ENCODE measurements around the gene MT2A.
"Not testable (repeated sequence)": the region's sequence is repeated elsewhere in the genome, so short reads cannot be mapped to it uniquely, and the experiment has no call there.

MT2A gene

DNA sequence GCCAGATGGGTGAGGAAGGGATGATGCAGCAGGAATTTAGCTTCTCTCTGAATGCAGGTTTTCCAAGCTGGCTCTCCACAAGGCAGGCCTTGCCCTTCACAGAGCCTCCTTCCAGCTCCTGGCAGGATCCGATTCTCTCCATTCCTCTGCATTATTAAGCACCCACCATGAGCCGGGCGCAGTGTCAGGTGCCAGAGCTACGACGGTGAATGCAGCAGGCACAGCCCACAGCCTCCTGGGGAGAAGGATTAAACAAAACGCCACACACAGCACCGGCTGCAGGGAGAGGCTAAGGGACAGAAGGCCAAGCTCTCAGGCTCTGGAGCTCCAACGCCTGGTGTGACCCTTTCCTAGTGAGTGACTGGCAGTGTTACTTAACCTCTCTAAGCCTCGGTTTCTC is 7.1 kb upstream of the MT2A start:
- no peak for DNase-seq

DNA sequence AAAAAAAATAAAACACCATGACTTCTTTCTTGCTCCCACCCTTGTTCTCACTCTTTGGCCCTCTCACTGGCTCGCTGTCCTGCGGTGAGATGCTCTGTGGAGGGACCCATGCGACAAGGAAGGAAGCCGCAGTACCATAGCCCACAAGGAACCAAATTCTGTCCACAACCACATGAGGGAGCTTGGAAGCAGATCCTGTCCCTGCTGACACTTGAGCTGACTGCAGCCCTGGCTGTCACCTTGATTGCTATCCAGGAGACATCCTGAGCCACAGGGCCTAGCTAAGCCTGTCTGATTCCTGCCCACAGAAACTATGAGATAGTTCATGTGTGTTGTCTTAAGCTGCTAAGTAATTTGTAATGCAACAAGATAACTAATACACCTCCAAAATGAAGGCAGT is 4.8 kb upstream of the MT2A start:
- no peak for DNase-seq

DNA sequence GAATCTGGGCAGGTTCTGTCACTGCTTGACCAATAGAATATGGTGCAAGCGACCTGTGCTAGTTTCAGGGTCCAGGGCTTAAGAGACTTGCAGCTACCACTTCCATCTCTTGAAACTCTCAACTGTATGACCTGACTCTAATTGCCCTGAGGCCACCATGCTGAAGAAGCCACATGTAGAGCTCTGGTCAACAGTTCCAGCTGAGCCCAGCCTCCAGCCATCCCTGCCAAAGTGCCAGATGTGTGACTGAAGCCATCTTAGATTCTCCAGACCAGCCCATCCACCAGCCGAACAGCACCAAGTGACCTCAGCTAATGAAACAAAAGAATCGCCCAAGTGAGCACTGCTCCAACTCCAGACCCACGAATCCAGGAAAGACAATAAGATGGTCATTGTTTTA is 3.4 kb upstream of the MT2A start:
- no peak for DNase-seq

DNA sequence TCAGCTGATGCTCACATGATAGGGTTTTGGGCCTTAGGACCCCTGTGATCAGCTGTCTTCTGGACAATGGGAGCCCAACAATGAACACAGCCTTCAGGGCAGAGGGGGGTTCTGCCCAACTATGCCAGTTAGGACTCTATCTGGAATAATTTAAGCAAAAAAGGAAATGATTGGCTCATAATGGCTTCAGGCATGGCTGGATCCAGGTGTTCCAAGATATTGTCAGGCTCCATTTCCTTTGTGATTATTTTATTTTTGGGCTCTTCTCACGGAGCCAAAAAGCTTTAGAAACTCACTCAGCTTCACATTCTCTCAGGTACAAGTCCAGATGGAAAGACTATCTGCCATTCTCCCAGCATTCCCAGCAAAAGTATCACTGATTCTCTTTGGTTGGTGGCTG is 2.9 kb upstream of the MT2A start:
- DNase-seq, result no peak

DNA sequence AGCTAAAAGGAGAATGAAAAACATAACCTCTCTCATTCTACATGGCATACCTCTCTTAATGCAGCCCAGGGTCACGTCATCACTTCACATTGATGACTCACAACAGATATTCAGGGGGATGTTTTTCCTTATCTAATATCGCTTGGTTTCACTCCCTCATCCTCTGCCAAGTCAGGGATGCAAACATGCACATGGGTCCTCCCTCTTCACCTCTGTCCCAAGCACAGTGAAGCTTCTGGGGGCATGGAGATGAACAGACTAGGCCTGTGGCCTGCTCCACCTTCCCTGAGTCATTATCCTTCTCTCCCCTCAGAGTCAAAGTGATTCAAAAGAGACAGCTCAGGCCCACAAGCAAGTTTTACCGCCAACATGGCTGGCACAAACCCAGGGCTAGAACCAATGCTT is 2.3 kb upstream of the MT2A start:
- DNase-seq, result no peak

DNA sequence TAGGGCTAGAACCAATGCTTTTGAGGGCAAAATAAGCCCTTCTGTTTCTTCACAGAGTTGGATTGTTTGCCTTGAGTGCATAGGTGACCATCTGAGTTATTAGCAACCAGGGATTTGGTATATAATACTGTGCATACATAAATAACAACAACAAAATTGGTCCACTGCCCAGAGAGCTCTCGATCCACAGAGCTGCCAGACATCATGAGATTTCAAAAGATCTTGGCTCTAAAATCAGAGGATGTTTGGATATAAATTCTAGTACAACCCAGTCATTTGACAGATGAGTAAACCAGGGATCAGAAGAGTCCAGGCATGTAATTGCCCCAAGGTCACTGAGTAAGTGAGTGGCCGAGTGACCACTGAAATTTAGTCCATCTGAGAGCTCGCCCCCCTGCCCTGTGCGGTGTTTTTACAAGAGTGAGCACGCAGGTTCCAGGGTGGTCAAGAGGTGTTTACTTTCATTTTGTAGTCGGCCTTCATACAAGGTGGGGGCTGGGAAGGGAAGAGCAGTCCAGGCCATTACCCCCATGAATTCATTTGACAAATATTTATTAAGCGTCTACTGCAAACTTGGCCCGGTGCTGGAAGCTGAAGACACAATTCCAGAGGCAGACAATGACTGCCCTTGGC is 1.8 kb upstream of the MT2A start:
- no peak for DNase-seq

DNA sequence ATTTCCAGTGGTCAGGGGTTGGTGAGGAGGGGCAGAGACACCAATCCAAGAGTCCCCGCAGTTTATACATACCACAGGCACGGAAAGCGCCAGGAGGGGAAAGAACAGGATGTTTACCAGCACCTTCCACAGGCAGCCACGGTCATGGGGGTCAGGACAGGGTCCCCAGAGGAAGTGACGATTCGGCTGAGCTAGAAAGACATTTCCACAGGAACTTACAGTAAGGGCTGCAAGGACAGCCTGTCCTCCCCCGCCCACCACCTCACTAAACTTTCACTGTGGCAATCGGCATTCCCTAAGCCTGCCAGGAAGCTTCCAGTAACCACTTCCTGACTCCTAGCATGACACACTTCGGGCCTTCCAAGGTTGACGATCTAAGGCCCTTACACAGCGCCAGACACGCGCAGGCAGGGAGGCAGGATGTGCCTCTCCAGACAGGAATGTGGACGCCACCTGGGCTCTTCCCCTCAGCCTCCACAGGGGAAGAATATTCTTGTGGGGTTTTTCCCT is 1.2 kb upstream of the MT2A start:
- peak; percentile 86 for DNase-seq

DNA sequence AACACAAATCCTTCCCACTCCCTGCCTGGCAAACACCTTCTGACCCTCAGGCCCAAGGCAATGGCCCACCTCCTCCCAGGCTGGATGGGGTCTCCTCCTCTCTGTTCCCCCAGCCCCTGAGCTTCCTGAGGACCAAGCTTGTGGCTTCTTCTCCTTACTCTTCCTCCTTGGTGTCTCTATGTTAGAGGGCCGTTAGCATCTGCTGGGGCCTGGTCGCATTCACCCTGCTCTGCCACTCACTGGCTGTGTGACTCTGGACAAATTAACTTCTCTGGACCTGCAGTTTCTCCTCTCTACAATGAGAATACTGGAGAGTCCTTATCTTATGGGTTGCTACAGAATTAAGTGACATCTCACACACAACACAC is 725 bp upstream of the MT2A start:
- no peak for DNase-seq

DNA sequence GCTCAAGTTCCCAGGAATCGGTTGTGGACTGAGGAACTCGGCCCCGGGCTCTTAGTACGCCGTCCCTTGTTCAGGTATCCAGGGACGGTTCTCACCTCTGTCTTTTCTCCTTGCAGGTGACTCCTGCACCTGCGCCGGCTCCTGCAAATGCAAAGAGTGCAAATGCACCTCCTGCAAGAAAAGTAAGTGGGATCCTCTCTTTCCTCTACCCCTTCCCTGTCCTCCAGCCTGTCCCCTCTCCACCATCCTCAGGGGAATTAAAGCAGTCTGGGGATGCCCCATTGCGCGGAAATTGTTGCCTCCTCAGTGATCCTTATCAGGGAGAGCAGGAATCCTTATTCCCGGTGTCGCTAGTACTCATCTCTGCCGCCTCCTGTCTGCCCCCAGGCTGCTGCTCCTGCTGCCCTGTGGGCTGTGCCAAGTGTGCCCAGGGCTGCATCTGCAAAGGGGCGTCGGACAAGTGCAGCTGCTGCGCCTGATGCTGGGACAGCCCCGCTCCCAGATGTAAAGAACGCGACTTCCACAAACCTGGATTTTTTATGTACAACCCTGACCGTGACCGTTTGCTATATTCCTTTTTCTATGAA is 585 bp downstream of the MT2A start:
- no peak for DNase-seq

DNA sequence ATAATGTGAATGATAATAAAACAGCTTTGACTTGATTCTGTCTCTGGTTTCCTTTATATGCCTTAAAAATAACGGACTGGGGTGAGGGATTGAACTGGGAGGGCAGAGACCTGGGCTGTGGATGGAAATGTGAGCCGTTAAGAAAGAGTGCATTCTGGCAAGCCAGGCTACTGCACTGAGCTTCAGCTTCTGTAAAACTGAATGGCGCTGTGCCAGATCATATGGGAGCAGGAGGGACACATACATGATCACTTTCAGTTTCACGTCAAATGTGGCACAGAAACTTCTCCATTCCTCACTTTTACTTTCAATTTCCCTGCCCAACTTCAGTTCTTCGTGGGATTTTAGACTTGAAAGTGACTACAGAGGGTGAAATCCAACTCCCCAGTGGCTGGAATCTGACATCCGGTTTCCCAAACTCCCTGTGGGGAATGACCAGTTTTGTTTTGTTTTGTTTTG is 1.1 kb downstream of the MT2A start:
- DNase-seq, result peak; percentile 47

DNA sequence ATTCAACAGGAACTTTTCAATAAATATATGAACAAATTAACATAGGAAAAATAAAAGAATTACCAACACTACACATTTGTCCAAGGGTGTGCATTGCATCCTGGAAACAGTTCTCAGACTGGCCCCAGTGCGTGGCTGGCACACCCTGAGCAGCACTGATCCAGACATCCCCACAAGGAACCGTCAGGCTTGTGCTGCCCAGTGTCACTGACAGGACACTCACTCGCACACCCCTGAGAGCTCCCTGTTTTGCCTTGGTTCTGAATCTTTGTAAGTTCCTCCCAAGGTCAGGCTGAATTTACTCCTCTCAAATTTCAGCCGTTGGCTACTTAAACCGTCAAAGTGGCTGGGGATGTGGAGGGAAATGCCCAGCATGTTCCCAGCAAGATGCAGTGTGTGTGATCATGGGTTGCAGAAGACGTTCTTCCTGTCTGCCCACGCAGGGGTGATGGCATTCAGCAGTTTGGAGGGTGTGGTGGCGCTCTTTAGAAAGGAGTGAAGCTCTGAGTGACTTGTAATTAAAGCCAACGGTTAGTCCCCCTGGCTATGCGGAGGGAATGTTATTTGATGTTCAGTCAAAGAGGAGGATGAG is 1.7 kb downstream of the MT2A start:
- DNase-seq, result peak; percentile 74

DNA sequence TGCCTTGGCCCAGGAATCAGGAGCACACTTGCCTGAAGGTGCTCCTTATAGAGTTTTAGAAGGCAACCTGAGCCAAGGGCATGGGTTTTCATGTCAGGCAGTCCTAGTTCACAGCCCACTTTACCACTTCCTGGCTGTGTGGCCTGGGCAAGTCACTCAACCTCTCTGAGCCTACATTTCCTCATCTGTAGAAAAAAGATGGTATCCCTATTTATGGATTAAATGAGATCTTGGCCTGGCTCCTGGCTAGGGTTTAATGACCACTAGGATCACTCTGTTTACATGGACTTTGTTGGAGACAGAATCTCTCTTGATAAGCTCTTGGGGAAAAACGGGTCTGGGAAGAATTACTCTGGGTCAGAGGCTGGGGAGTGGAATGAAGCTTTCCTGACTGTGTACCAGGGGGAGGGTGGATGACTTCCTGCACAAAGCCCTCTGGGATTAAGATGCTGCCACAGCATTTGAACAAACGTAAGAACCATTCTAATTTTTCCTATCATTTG is 2.3 kb downstream of the MT2A start:
- no peak for DNase-seq

DNA sequence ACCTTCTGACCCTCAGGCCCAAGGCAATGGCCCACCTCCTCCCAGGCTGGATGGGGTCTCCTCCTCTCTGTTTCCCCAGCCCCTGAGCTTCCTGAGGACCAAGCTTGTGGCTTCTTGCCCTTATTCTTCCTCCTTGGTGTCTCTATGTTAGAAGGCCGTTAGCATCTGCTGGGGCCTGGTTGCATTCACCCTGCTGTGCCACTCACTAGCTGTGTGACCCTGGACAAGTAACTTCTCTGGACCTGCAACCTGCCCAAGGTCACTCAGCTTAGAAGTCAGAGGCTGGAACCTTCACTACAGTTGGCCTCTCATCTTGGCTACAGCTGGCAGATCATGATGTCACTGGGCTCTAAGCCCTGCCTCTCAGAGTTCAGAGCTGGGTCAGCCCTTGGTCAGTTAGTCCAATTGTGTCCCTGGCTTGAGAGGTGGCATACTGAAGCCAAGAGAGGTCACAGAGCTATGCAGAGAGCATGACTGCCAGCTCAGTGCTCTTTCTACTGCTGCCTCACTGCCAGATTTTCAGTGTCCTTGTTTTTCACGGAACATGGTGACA is 3.0 kb downstream of the MT2A start:
- DNase-seq, result no peak

DNA sequence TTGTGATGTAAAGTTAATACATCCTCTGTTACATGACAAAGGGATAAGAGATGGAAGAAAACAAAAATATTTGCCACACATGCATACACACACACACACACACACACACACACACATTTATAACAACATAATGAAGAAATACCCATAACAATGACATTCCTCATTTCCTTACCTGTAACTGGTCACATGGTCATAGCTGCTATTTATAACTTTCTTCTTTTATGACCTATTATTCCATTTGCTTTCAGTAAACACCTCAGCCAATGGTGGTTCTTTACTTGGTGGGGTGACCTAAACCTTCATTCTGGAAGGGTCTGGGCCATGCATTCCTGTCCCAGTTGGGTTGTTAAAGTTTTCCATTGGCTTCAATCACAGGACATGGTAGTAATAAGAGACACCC is 5.3 kb downstream of the MT2A start:
- DNase-seq, result no peak

DNA sequence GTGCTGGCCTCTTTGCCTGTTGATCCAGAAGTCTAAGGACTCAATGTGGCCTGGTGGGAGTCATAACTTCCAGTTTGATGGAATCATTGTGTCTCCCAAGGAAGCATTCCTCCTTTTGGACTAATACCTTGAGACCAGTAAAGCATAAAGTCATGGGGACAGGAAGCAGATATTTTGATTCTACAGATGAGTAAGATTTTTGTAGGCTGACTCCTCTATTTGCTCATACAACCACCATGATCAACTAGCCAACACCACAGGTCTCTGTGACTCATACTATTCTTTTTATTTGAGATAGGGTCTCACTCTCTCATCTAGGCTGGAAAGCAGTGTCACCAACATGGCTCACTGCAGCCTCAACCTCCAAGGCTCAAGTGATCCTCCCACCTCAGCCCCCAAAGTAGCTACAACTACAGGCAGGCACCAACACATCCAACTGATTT is 6.2 kb downstream of the MT2A start:
- no peak for DNase-seq

DNA sequence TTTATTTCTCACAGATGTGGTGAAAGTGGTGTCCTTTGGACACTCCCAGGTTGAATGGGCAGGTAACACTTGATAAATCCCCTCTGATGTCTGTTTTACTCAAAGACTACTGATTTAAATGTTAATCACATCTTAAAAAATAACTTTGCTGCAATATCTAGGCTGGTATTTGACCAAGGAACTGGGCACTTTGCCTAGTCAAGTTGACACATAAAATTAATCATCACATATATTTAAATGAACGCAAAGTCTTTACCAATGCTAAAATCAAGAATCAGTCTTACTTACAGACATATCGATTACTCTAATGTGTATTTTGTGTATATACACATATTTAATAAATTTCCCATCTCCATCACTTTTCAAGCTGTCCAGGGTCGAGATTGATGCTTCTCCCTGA is 7.0 kb downstream of the MT2A start:
- no peak for DNase-seq

DNA sequence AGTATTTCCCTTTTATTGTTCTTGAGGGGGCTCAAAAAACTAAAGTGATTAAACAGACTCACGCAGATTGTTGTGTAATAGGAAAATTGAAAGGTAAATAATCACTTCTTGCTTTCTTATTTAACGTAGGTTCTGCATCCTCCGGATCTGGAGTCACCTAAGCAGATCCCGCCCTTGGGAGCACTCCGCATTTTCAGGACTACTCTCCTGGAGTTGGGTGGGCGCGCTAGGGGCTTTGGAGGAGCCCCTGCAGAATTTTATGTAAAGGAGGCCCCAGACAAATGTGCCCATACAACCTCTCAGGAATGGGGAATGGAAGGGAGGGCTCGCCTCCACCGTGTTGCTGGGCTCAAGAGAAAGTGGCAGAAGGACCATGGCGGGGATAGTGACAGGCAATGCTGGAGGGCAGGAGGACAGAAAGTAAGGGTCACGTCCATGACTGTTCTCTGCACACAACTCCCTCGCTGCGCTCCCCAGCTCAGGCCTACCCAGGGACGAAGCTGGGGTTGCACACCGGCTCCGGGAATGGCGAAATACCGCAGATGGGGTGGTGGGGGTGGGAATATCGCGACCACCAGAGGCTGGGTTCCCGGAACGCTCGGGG is 8.3 kb downstream of the MT2A start:
- DNase-seq, result no peak

DNA sequence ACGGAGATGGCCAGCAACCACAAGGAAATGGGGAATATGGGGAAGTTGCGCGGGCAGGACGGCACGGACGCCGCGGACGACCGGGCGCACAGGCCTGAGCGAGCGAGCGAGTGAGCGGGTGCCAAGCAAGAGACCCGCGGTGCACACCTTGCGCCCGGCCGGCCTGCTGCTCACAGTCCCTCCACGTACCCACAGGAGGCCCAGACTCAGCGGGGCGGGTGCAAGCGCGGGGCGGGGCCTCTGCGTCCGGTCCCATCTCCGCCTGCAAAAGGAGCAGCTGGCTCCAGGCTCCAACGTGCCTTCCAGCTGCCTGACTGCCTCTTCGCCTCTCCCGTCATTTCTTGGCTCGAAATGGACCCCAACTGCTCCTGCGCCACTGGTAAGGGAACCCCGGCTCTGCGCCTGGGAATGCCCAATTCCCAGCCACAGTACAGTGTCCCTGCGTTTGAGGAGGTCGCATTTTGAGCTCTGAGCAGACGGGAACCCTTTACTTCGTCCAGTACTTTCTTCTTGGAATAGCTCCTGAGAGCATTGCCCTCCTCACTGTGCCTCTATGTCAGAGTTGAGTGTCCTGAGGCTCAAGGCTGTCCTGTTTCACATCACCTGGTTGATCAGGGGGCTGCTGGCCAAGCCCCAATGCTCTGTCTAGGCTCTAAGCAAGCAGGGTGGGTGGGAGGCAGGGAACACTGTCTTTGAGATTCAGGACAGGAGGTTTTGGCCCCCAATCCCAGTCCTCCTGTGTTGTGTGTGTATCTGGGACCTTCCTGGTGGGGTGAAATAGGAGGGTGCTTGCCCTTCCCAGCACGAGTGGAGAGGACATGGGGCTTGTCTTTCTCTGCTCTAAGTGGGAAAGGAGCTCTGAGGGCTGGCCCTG is 9.1 kb downstream of the MT2A start:
- DNase-seq, result no peak

DNA sequence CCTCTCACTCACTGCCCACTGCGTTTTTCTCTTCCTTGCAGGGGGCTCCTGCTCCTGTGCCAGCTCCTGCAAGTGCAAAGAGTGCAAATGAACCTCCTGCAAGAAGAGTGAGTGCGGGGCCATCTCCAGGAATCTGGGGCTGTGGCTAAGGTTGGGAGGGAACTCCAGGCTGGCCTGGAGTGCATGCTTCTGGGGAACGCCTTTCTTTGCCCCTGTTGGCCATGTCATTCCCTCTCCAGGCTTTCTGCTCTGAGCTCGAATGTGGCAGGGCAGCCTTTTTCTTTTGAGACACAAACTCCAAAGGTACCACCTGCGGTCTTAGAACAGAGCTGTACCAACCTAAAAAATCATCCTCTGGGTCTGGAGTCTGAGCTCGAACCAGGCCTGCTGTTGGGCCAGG is 9.8 kb downstream of the MT2A start:
- DNase-seq, result no peak

DNA sequence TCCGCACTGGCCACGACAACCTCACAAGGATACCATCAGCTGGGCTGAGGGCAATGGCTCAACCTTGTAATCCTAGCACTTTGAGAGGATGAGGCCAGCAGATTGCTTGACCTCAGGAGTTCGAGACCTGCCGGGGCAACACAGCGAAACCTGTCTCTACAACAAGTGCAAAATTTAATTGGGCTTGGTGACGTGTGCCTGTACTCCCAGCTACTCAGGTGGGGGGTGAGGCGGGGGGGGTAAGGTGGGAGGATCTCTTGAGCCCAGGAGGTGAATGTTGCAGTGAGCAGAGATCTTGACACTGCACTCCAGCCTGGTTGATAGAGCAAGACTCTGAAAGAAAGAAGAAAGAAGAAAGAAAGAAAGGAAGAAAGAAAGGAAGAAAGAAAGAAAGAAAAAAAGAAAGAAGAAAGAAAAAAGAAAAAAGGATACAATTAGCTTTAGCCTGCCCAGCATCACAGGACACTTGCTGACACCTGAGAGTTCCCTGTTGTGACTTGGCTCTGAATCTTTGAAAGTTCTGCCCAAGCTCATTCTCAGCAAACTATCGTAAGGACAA is 12.0 kb downstream of the MT2A start:
- no peak for DNase-seq

DNA sequence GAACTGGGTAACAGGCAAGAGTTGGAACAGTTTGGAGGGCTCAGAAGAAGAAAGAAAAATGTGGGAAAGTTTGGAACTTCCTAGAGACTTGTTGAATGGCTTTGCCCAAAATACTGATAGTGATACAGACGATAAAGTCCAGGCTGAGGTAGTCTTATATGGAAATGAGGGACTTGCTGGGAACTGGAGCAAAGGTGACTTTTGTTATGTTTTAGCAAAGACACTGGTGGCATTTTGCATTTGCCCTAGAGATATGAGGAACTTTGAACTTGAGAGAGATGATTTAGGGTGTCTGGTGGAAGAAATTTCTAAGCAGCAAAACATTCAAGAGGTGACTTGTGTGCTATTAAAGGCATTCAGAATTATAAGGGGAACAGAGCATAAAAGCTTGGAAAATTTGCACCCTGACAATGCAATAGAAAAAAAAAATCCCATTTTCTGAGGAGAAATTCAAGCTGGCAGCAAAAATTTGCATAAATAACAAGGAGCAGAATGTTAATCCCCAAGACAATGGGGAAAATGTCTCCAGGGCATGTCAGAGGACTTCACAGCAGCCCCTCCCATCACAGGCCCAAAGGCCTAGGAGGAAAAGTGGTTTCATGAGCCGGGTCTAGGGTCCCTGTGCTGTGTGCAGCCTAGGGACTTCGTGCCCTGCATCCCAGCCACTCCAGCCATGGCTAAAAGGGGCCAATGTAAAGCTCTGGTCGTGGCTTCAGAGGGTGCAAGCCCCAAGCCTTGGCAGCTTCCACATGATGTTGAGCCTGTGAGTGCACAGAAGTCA is 13.5 kb downstream of the MT2A start:
- DNase-seq, result not testable (repeated sequence)
